HK-2 (cell line): Measurements from ENCODE around the gene SLC9B2.
A peak's percentile ranks its signal among the peaks of the same experiment; 100 is the strongest.

Experiments used
- DNase-seq: peaks from one replicate; pipeline ENCODE4 v3.0.0-alpha.2; 2018; ENCODE audit not compliant: unreplicated experiment

SLC9B2 gene

GRCh38 chr4:103075894-103076746 is 441 bp downstream of the SLC9B2 start:
- DNase-seq = peak; percentile 68

GRCh38 chr4:103075435-103075893 is 1.1 kb downstream of the SLC9B2 start:
- DNase-seq = no peak

GRCh38 chr4:103074744-103075434 is 1.7 kb downstream of the SLC9B2 start:
- DNase-seq = no peak

GRCh38 chr4:103073792-103074438 is 2.6 kb downstream of the SLC9B2 start:
- no peak for DNase-seq

DNA sequence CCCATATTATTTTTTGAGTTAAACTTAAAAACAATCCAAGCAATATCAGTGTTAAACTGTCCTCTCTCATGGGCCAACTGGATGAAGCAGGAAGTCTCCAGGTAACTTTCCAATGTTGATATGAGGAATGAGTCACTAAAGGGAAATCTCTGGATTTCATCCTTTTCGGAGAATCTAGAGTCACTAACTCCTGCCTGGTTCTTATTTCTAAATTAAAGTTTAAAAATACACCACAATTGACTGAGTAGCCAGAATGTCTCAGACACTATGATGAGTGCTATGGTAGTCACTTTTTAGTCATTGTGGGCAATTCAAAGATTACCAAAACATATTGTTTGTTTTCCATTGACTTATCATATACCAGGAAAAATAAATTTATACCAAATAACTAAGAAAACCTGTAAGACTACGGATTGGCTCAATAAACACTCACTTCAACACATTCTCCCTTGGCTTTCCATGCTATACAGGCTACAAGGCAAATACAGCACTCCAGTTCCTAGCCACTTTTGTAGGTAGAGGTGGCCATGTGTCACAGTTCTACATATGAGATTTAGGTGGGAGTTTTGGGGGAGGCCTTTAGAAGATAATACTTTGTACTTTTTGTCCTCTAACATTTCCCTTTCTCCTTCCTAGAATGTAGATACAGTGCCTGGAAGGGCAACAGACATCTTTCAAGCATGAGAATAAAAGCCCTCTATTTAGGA is 8.6 kb downstream of the SLC9B2 start:
- DNase-seq = no peak

DNA sequence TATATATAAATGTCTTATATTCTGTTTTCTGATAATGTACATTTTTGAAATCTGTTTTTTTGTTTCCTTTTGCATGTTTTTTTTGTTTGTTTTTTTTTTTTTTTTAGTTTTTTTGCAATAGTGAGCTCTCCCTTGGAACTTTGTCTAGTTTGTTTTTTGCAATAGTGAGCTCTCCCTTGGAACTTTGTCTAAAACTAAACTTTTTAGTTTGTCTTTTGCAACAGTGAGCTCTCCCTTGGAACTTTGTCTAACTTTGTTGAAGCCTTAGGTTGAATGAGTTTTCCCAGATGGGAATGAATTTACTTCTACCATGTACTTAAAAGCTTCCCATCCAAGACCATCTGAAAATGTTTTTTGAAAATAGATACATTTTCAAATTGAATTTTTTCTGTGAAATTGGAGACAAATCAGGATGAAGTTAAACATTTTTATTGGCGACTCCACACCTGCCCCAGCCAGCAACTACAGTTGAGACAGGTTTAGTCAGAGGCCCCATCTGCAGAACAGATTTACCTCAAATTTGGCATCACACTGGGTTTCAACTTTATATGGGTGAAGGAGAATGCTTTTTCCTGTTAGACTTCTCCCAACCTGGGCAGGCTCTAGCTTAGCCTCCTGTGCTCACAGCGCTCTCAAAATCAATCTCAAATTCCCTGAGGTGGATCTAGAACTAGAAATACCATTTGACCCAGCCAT is 16.0 kb downstream of the SLC9B2 start:
- DNase-seq = no peak

DNA sequence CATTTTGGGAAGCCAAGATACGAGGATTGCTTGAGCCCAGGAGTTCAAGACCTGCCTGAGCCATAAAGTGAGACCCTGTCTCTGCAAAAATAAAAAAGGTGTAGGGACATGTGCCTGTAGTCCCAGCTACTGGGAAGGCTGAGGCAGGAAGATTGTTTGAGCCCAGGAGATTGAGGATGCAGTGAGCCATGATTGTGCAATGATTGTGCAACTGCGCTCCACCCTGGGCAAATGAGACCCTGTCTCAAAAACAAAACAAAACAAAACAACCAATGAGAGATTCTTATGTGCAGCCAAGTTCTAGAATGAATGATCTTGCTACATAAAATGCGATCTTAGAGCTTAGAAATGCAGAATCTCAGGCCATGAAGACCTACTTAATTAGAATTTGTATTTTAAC is 22.5 kb downstream of the SLC9B2 start:
- no peak for DNase-seq

DNA sequence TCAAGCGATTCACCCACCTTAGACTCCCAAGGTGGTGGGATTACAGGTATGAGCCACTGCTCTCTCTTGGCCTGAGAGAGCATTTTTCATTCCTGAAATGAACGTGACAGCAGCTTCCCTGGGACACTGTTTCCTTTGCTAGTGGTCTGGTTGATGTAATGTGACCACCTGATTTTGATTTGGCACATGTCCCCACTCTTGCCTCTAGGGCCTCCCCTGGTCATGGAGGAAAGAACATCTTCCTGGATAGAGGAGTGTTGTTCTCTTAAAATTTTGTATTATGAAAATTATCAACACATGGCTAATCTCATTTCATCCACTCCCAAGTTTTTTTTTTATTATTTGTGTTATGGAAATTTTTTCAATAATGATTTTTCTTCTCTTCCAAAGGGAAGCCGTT is 23.8 kb downstream of the SLC9B2 start:
- no peak for DNase-seq

- no peak for DNase-seq
These were observed 24.4 kb downstream of the SLC9B2 start for GRCh38 chr4:103052145-103052544.

- no peak for DNase-seq
These were observed 25.7 kb downstream of the SLC9B2 start for GRCh38 chr4:103050736-103051436.

DNA sequence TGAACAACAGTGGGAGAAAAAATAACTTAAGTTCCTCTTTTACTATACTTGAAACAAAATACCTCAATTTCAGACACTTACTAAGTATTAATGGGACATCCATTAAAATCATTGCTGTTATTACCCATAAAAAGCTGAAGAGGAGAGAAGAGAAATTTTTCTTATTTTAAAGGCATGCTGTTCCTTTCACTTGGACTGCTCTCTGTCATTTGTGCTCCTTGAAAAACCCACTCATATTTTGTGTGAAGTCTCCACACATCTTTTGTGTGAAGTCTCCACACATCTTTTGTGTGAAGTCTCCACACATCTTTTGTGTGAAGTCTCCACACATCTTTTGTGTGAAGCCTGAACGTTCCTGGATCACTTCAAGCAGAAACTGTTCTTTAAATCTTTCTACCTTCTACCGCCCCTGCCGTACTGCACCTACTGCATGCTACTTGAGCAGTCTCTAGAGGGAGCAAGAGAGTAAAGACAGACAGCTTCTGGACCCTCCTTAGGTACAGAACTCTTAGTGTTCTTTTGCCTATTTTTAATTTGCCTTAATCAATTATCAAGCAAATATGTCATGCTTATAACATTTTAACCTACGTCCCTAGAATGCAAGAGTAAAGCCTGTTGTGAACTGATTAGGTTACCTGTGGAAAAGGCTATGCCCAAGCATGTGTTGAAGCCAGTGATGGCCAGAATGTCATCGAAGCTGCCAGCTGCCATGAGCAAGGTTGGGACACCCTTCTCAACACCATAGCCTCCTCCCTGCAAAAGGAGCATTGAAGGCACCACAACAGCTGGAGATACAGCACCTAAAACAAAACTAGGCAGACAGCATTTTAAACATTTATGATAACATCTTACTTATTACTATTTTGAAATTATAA is 29.9 kb downstream of the SLC9B2 start:
- DNase-seq = no peak

- no peak for DNase-seq
These were observed 32.4 kb downstream of the SLC9B2 start for GRCh38 chr4:103044183-103044582.

DNA sequence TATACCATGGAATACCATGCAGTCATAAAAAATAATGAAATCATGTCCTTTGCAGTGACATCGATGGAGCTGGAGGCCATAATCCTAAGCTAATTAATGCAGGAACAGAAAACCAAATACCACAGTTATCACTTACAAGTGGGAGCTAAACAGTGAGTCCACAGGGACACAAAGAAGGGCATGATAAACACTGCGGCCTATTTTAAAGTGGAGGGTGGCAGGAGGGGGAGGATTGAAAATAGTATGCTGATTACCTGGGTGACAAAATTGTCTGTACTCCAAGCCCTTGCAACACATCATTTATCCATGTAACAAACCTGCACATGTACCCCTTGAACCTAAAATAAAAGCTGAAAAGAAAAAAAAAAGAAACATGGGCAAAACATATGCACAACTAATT is 40.4 kb downstream of the SLC9B2 start:
- DNase-seq = no peak

DNA sequence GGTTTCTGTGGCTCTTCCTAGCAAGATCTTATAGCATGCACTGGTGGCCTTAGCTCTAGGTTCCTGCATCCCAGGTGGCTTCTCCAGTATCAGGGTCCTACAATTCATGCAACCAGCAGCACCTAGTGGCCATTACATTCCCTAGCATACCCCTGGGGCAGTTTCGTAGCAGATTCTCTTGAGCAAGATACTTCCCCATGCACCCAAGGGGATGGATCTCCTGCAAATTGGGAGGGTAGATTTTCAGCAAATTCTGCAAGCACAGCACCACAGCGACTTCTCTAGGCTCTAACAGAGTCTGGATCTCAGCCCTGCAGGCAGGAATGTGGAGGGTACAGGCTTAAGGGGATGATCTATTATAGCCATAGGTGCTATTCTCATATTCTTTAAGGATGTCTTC is 44.0 kb downstream of the SLC9B2 start:
- peak; percentile 20 for DNase-seq

- no peak for DNase-seq
These were observed 45.8 kb downstream of the SLC9B2 start for GRCh38 chr4:103030791-103031190.

GRCh38 chr4:103029300-103029699 is 47.3 kb downstream of the SLC9B2 start:
- no peak for DNase-seq

DNA sequence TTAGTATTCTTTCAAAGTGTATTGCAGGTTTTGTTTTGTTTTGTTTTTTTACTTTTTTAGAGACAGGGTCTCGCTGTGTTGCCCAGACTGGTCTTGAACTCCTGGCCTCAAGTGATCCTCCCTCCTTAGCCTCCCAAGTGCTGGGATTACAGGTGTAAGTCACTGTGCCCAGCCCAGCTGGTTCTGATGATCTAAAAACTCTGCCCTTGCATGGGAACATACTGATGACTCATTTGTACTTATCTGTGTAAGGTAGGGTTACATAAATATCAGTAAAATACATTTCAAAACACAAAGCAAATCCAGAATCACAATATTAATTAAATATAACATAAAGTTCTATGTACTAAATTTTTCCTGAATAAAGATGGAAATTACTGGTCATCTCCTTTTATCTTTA is 49.7 kb downstream of the SLC9B2 start:
- DNase-seq = no peak

- DNase-seq = no peak
These were observed 51.6 kb downstream of the SLC9B2 start for GRCh38 chr4:103024996-103025395.

- no peak for DNase-seq
These were observed 55.4 kb downstream of the SLC9B2 start for GRCh38 chr4:103021120-103021519.
